Endometrial microvascular endothelial cells (primary cell): ENCODE results near the gene CD248. TPM values are rescaled to one million over a fixed set of nuclear protein-coding genes. Genes with fewer than 3 reads are reported as not detected.

Experiments
- in situ Hi-C: cut with HindIII; loops from 2 replicates; pipeline ENCODE4 v1.10.0; 2017; ENCODE audit warnings: low sequenced_read_pairs, low pct_unique_long_range_greater_than_20kb; ENCODE audit errors: inconsistent ontology term
- total RNA-seq: library from RNA; depleted of rRNA; stranded (reverse); fragments of >200 nt; gene quantifications from one replicate; pipeline ENCODE4 v1.2.3, GENCODE V29; 2015; ENCODE audit errors: inconsistent ontology term

Gene CD248
- total RNA-seq, 1 donor from 2014 or later = 2.0 TPM

GRCh38 chr11:66293777-66294625, 22.8 kb downstream of the CD248 start:
- in situ Hi-C loops = no loop called here

- in situ Hi-C loops = no loop called here
These were observed 23.5 kb downstream of the CD248 start for GRCh38 chr11:66293352-66293751.

- in situ Hi-C loops = no loop called here
These were observed 24.1 kb downstream of the CD248 start for GRCh38 chr11:66292543-66293332.

GRCh38 chr11:66291706-66292542, 24.9 kb downstream of the CD248 start, which contains the start of gene TMEM151A:
TSS of gene TMEM151A (plus strand) at chr11:66291894. CDS start at chr11:66292014, 120 bp downstream.
- in situ Hi-C loops = no loop called here

- in situ Hi-C loops = no loop called here
These were observed 25.5 kb downstream of the CD248 start for GRCh38 chr11:66291303-66291705.

- in situ Hi-C loops = no loop called here
These were observed 26.6 kb downstream of the CD248 start for GRCh38 chr11:66290330-66290621.

- in situ Hi-C loops = no loop called here
These were observed 27.1 kb downstream of the CD248 start for GRCh38 chr11:66289548-66290329.

- in situ Hi-C loops = no loop called here
These were observed 27.9 kb downstream of the CD248 start, which contains the start of gene YIF1A for GRCh38 chr11:66288671-66289547. TSS of gene YIF1A (minus strand) at chr11:66289143. CDS start at chr11:66288985, 158 bp downstream.

GRCh38 chr11:66287889-66288670, 28.8 kb downstream of the CD248 start:
- in situ Hi-C loops = no loop called here

- in situ Hi-C loops = no loop called here
These were observed 29.5 kb downstream of the CD248 start for GRCh38 chr11:66287211-66287888.

- in situ Hi-C loops = no loop called here
These were observed 30.1 kb downstream of the CD248 start for GRCh38 chr11:66286699-66287098.

- in situ Hi-C loops = no loop called here
These were observed 31.4 kb downstream of the CD248 start for GRCh38 chr11:66285250-66285947.

- in situ Hi-C loops = no loop called here
These were observed 32.2 kb downstream of the CD248 start for GRCh38 chr11:66284526-66285078.

- in situ Hi-C loops = no loop called here
These were observed 33.3 kb downstream of the CD248 start for GRCh38 chr11:66283461-66284105.
